Measurements from ENCODE around the gene SFI1.

The SFI1 gene

DNA sequence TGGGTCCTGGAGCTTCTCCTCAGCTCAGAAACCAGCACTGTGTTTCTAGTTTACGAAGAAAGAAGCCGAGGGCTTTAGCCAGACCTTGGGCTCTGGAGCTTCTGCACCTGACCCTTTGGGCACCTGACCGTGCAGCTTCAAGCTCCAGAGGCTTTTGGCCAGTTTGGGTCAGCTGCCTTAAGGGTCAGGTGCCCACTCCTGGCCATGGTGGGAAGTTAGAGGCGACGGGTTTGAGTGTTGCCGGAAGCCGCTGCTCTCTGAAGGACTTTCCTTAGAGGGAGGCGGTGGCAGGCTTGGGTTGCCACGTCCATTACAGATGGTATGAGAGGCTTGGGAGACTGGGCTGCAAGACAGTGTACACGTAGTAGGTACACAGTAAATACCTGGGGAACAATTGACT lies 113.4 kb downstream of the SFI1 start:
- CTCF ChIA-PET = no interaction called here

DNA sequence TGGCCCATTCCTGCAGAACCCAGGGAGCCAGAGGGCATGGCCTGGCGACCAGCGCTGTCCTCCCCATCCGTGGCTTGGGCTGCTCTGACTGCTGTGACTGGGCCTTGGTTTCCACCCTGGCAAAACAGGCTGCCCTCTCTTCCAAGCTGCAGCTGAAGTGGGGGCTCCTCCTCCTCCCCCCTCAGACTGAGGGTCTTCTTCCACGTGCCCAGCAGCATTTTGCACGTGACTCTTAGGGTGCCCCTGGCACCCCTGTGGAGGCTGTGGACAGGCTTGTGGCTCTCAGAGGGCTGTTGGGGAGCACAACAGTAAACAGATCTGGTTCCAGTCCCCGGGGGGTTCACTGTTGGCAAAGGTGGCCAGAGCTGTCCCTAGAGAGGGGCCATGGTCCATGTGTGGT lies 114.3 kb downstream of the SFI1 start:
- H3K27ac ChIP-seq = peak overlapping the region; percentile 18; the same call in 1 of the 2 replicates
- no peak for DNase-seq (ENCODE audit: low spot score)
- TF ChIP-seq CTCF (conservative IDR thresholded peaks at IDR 0.05; ENCODE audit: low read depth) = no peak
- ChIA-PET POLR2A (ENCODE audit: low non-redundant PET) (no interaction called here), CTCF (interaction anchor here (0.6 kb wide), 1 partner anchor 216 kb away, joined by 4 read pairs; no protein-coding TSS in a partner anchor)

More for the DNA sequence above, 113.4 kb downstream of the SFI1 start:
- no peak for TF ChIP-seq CTCF (conservative IDR thresholded peaks at IDR 0.05; ENCODE audit: low read depth)
- POLR2A ChIA-PET (ENCODE audit: low non-redundant PET) = no interaction called here
- no peak overlapping the region for H3K27ac ChIP-seq
- DNase-seq (ENCODE audit: low spot score) = no peak

- DNase-seq (ENCODE audit: low spot score) = no peak
- peak overlapping the region; percentile 18 for H3K27ac ChIP-seq
- ChIA-PET CTCF (interaction anchor here (0.6 kb wide), 1 partner anchor 215 kb away, joined by 4 read pairs; no protein-coding TSS in a partner anchor), POLR2A (ENCODE audit: low non-redundant PET) (no interaction called here)
- TF ChIP-seq CTCF (conservative IDR thresholded peaks at IDR 0.05; ENCODE audit: low read depth) = no peak
These were observed 114.9 kb downstream of the SFI1 start for GRCh38 chr22:31611061-31611760.

DNA sequence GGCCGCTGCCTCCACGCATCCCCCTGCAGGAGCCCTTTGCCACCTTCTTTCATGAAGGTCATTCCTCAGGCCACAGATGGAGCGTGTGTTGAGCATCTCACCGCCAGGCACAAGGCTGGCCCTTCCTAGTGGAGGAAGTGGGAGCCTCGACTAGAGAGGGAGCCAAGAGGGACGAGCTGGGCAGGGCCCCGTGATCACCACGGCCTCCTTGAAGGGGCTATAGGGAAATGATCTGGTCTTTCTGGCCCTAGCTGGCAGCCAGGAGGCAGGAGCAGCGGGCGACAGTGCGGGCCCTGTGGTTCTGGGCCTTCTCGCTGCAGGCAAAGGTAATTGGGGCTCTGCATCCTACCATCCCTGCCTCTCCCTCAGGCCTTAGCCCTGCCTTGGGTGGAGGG lies 116.6 kb downstream of the SFI1 start:
- H3K27ac ChIP-seq = peak overlapping the region; percentile 42
- DNase-seq (ENCODE audit: low spot score) = no peak
- ChIA-PET CTCF (no interaction called here), POLR2A (ENCODE audit: low non-redundant PET) (no interaction called here)
- no peak for TF ChIP-seq CTCF (conservative IDR thresholded peaks at IDR 0.05; ENCODE audit: low read depth)

DNA sequence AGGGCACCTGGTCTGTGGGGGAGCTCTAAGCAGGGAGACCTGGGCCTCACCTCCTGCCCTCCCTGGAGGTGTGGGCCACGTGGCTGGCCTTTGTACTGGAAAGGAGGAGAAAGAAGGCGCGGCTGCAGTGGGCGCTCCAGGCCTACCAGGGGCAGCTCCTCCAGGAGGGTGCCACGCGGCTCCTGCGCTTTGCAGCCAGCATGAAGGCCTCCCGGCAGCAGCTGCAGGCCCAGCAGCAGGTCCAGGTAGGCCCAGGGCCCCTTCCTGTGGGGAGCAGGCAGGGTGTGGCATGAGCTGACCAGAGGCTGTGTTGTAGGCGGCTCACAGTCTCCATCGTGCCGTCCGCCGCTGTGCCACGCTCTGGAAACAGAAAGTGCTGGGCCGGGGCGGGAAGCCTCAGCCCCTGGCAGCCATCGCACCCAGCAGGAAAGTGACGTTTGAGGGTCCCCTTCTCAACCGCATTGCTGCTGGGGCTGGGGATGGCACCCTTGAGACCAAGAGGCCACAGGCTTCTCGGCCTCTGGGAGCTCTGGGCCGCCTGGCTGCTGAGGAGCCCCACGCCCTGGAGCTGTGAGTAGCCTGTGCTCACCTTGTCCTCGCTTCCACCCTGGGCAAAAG lies 117.1 kb downstream of the SFI1 start:
- no peak for TF ChIP-seq CTCF (conservative IDR thresholded peaks at IDR 0.05; ENCODE audit: low read depth)
- ChIA-PET CTCF (no interaction called here), POLR2A (ENCODE audit: low non-redundant PET) (no interaction called here)
- DNase-seq (ENCODE audit: low spot score) = no peak
- peak overlapping the region; percentile 42 for H3K27ac ChIP-seq

- ChIA-PET POLR2A (ENCODE audit: low non-redundant PET) (no interaction called here), CTCF (no interaction called here)
- TF ChIP-seq CTCF (conservative IDR thresholded peaks at IDR 0.05; ENCODE audit: low read depth) = no peak
- no peak for DNase-seq (ENCODE audit: low spot score)
- peak overlapping the region; percentile 42 for H3K27ac ChIP-seq
These were observed 117.6 kb downstream of the SFI1 start for GRCh38 chr22:31613904-31614296.

All from RWPE1 (cell line).